Activated naive CD8-positive, alpha-beta T cell treated with anti-CD3 and anti-CD28 coated beads, Interleukin-2, amount 50 U/mL, for 24 hours (primary cell): ENCODE measurements around the gene C1orf53.
A peak's percentile ranks its signal among the peaks of the same experiment; 100 is the strongest.
"Not testable (repeated sequence)": the region's sequence is repeated elsewhere in the genome, so short reads cannot be mapped to it uniquely, and the experiment has no call there.

Source experiments
- ATAC-seq: fragments of 150-1000 bp; cut with Tn5 transposase; one replicate; pipeline ENCODE4 v1.10.0; 2021
- DNase-seq: peaks from one replicate; pipeline ENCODE4 v3.0.0; 2021
- H3K27ac Mint-ChIP-seq: one replicate; pipeline ENCODE4 v1.8.0; 2021; ENCODE audit warnings: mild to moderate bottlenecking, mixed read lengths
- H3K27me3 Mint-ChIP-seq: one replicate; pipeline ENCODE4 v1.8.0; 2021; ENCODE audit warnings: mixed read lengths
- H3K36me3 Mint-ChIP-seq: one replicate; pipeline ENCODE4 v1.8.0; 2021; ENCODE audit warnings: low read depth, mixed read lengths
- H3K4me1 Mint-ChIP-seq: one replicate; pipeline ENCODE4 v1.8.0; 2021; ENCODE audit warnings: mixed read lengths
- H3K4me3 Mint-ChIP-seq: one replicate; pipeline ENCODE4 v1.8.0; 2021; ENCODE audit warnings: mild to moderate bottlenecking, moderate library complexity, mixed read lengths
- H3K9me3 Mint-ChIP-seq: one replicate; pipeline ENCODE4 v1.8.0; 2021; ENCODE audit warnings: mixed read lengths

C1orf53 gene

GRCh38 chr1:197924516-197925123 lies 22.2 kb downstream of the C1orf53 start:
- DNase-seq (no peak), ATAC-seq (no peak)
- Mint-ChIP-seq H3K27me3 (peaks cover 73% of the 10 kb centered on the region), H3K9me3 (no peaks in the 10 kb centered on the region), H3K27ac (no peak overlapping the region), H3K4me3 (no peak overlapping the region), H3K4me1 (peaks cover 22% of the 10 kb centered on the region), H3K36me3 (no peaks in the 10 kb centered on the region)

- ATAC-seq: peak; percentile 46
These were observed 25.7 kb downstream of the C1orf53 start for GRCh38 chr1:197927908-197928665.

DNA sequence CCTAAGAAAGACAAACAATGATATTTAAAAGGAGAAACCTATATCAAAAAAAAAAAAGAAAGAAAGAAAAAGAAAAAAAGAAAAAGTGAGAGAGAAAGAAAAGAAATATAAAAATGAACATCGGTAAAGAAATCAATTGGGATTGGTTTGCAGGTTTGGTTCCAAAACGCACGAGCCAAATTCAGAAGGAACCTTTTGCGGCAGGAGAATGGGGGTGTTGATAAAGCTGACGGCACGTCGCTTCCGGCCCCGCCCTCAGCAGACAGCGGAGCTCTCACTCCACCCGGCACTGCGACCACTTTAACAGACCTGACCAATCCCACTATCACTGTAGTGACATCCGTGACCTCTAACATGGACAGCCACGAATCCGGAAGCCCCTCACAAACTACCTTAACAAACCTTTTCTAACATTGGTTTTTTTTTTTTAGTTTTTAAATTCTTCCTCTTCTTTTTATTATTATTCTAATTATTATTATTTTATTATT lies 26.5 kb downstream of the C1orf53 start:
- Mint-ChIP-seq H3K4me3 (peak overlapping the region; percentile 75), H3K9me3 (no peaks in the 10 kb centered on the region), H3K4me1 (peaks cover 6% of the 10 kb centered on the region), H3K27me3 (peaks cover 72% of the 10 kb centered on the region), H3K36me3 (no peaks in the 10 kb centered on the region), H3K27ac (no peak overlapping the region)
- DNase-seq (no peak), ATAC-seq (peak; percentile 84)

More at GRCh38 chr1:197927908-197928665, 25.7 kb downstream of the C1orf53 start:
- H3K9me3 Mint-ChIP-seq: no peaks in the 10 kb centered on the region
- DNase-seq: no peak
- peaks cover 68% of the 10 kb centered on the region for H3K27me3 Mint-ChIP-seq
- H3K36me3 Mint-ChIP-seq: no peaks in the 10 kb centered on the region
- H3K4me1 Mint-ChIP-seq: peaks cover 6% of the 10 kb centered on the region
- H3K27ac Mint-ChIP-seq: no peak overlapping the region
- no peak overlapping the region for H3K4me3 Mint-ChIP-seq

- Mint-ChIP-seq H3K4me3 (no peak overlapping the region), H3K4me1 (peaks cover 6% of the 10 kb centered on the region), H3K36me3 (no peaks in the 10 kb centered on the region), H3K27ac (no peak overlapping the region), H3K27me3 (peaks cover 58% of the 10 kb centered on the region), H3K9me3 (no peaks in the 10 kb centered on the region)
- DNase-seq: no peak
- no peak for ATAC-seq
These were observed 30.6 kb downstream of the C1orf53 start for GRCh38 chr1:197933016-197933415.

GRCh38 chr1:197933647-197934046 lies 31.2 kb downstream of the C1orf53 start:
- no peak overlapping the region for H3K4me3 Mint-ChIP-seq
- H3K4me1 Mint-ChIP-seq: peaks cover 4% of the 10 kb centered on the region
- ATAC-seq (no peak), DNase-seq (no peak)
- no peaks in the 10 kb centered on the region for H3K36me3 Mint-ChIP-seq
- H3K27me3 Mint-ChIP-seq: peaks cover 58% of the 10 kb centered on the region
- no peak overlapping the region for H3K27ac Mint-ChIP-seq
- H3K9me3 Mint-ChIP-seq: no peaks in the 10 kb centered on the region

- peaks cover 23% of the 10 kb centered on the region for H3K27me3 Mint-ChIP-seq
- no peak overlapping the region for H3K4me3 Mint-ChIP-seq
- DNase-seq (no peak), ATAC-seq (no peak)
- H3K27ac Mint-ChIP-seq: no peak overlapping the region
- peaks cover 6% of the 10 kb centered on the region for H3K4me1 Mint-ChIP-seq
- no peaks in the 10 kb centered on the region for H3K9me3 Mint-ChIP-seq
- no peaks in the 10 kb centered on the region for H3K36me3 Mint-ChIP-seq
These were observed 35.0 kb downstream of the C1orf53 start for GRCh38 chr1:197937381-197937780.

- no peak for ATAC-seq
- H3K4me1 Mint-ChIP-seq: peaks cover 6% of the 10 kb centered on the region
These were observed 35.5 kb downstream of the C1orf53 start for GRCh38 chr1:197937892-197938291.

GRCh38 chr1:197939159-197939980 lies 36.9 kb downstream of the C1orf53 start:
- not testable (repeated sequence) for H3K4me3 Mint-ChIP-seq, DNase-seq, H3K36me3 Mint-ChIP-seq, H3K4me1 Mint-ChIP-seq, ATAC-seq, H3K27ac Mint-ChIP-seq, H3K9me3 Mint-ChIP-seq
- H3K27me3 Mint-ChIP-seq: peaks cover 14% of the 10 kb centered on the region

More at GRCh38 chr1:197937892-197938291, 35.5 kb downstream of the C1orf53 start:
- no peak overlapping the region for H3K4me3 Mint-ChIP-seq
- no peak for DNase-seq
- H3K27ac Mint-ChIP-seq: no peak overlapping the region
- peaks cover 21% of the 10 kb centered on the region for H3K27me3 Mint-ChIP-seq
- H3K36me3 Mint-ChIP-seq: no peaks in the 10 kb centered on the region
- no peaks in the 10 kb centered on the region for H3K9me3 Mint-ChIP-seq

DNA sequence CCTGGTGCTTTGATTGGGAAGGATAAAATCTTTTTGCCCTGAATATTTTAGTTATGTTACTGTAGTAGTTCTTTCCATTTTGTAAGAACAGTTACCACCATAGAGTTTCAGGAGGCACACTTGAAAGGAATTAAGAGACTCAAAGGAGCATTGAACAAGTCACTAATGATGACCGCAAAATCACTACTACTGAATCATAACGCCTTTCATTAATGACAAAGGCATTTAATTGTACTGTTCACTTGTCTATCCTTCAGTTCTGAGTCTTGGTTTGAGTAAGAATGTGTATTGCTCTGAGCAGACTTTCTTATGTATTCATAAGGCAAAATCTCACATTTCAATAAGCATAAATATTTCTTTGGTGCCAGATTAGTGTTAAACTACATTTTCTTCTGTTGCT lies 39.6 kb downstream of the C1orf53 start:
- H3K4me3 Mint-ChIP-seq: no peak overlapping the region
- peaks cover 8% of the 10 kb centered on the region for H3K27me3 Mint-ChIP-seq
- H3K36me3 Mint-ChIP-seq: no peaks in the 10 kb centered on the region
- no peak for DNase-seq
- no peak overlapping the region for H3K27ac Mint-ChIP-seq
- H3K4me1 Mint-ChIP-seq: peaks cover 7% of the 10 kb centered on the region
- no peaks in the 10 kb centered on the region for H3K9me3 Mint-ChIP-seq
- ATAC-seq: peak; percentile 57

GRCh38 chr1:197944485-197944884 lies 42.1 kb downstream of the C1orf53 start:
- Mint-ChIP-seq H3K36me3 (no peaks in the 10 kb centered on the region), H3K9me3 (no peaks in the 10 kb centered on the region), H3K4me3 (no peak overlapping the region), H3K27ac (no peak overlapping the region), H3K27me3 (peaks cover 3% of the 10 kb centered on the region), H3K4me1 (peaks cover 29% of the 10 kb centered on the region)
- DNase-seq (no peak), ATAC-seq (no peak)

GRCh38 chr1:197948926-197949899 lies 46.8 kb downstream of the C1orf53 start:
- Mint-ChIP-seq H3K27ac (peak overlapping the region; percentile 85), H3K36me3 (no peaks in the 10 kb centered on the region), H3K27me3 (no peaks in the 10 kb centered on the region), H3K4me3 (peak overlapping the region; percentile 21), H3K4me1 (peaks cover 29% of the 10 kb centered on the region), H3K9me3 (peaks cover 4% of the 10 kb centered on the region)
- DNase-seq (peak; percentile 32), ATAC-seq (peak; percentile 84)

DNA sequence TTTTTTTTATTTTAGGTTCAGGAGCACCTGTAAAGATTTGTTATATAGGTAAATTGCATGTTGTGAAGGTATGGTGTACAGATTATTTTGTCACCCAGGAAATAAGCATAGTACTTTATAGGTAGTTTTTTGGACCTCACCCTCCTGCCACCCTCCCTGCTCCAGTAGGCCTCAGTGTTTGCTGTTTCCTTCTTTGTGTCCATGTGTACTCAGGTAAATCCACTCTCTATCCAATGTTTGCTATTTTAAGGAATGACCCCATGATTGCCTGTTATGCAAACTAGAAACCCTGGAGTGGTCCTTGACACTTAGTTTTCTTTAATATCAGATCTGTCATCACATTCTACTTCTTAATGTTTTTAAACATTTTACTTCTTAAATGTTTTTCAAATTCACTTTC lies 48.7 kb downstream of the C1orf53 start:
- no peaks in the 10 kb centered on the region for H3K36me3 Mint-ChIP-seq
- DNase-seq (no peak), ATAC-seq (no peak)
- no peak overlapping the region for H3K4me3 Mint-ChIP-seq
- H3K27me3 Mint-ChIP-seq: no peaks in the 10 kb centered on the region
- peaks cover 4% of the 10 kb centered on the region for H3K9me3 Mint-ChIP-seq
- H3K27ac Mint-ChIP-seq: peak overlapping the region; percentile 48
- peaks cover 36% of the 10 kb centered on the region for H3K4me1 Mint-ChIP-seq

GRCh38 chr1:197951617-197952175 lies 49.3 kb downstream of the C1orf53 start:
- no peak for DNase-seq
- Mint-ChIP-seq H3K27me3 (no peaks in the 10 kb centered on the region), H3K4me3 (no peak overlapping the region), H3K36me3 (no peaks in the 10 kb centered on the region), H3K9me3 (peaks cover 4% of the 10 kb centered on the region), H3K4me1 (peaks cover 38% of the 10 kb centered on the region), H3K27ac (peak overlapping the region; percentile 48)
- ATAC-seq: no peak
